ENCODE results near the gene EVA1A. TPM values are rescaled to one million over a fixed set of nuclear protein-coding genes. Genes with fewer than 3 reads are reported as not detected.

Gene EVA1A
- total RNA-seq, 1 experiment from 2014 or later: not detected

- Mint-ChIP-seq H3K36me3 (ENCODE audit: insufficient read depth, unreplicated experiment) (no peaks in the 10 kb centered on the region), H3K4me1 (ENCODE audit: low read depth, unreplicated experiment) (no peaks in the 10 kb centered on the region), H3K9me3 (ENCODE audit: low read depth, unreplicated experiment) (no peaks in the 10 kb centered on the region), H3K27me3 (ENCODE audit: unreplicated experiment) (peaks cover 19% of the 10 kb centered on the region), H3K27ac (ENCODE audit: unreplicated experiment) (no peak overlapping the region), H3K4me3 (ENCODE audit: low read depth, unreplicated experiment) (no peak overlapping the region)
- no TSS peak for BruUV-seq (replicated peaks)
- CTCF ChIA-PET: no interaction called here
- intact Hi-C loops (cut with micrococcal nuclease; ENCODE audit: unreplicated experiment): no loop called here
- no peak for DNase-seq
- TF ChIP-seq CTCF (IDR thresholded peaks at IDR 0.05; ENCODE audit: unreplicated experiment): no peak
Measured at GRCh38 chr2:75589391-75590105, 28.8 kb upstream of the EVA1A start.

- no TSS peak for BruUV-seq (replicated peaks)
Measured at GRCh38 chr2:75587954-75588587, 27.3 kb upstream of the EVA1A start.

GRCh38 chr2:75586971-75587370 lies 26.2 kb upstream of the EVA1A start:
- Mint-ChIP-seq H3K4me3 (ENCODE audit: low read depth, unreplicated experiment) (no peak overlapping the region), H3K27me3 (ENCODE audit: unreplicated experiment) (no peaks in the 10 kb centered on the region), H3K9me3 (ENCODE audit: low read depth, unreplicated experiment) (no peaks in the 10 kb centered on the region), H3K36me3 (ENCODE audit: insufficient read depth, unreplicated experiment) (no peaks in the 10 kb centered on the region), H3K27ac (ENCODE audit: unreplicated experiment) (no peak overlapping the region), H3K4me1 (ENCODE audit: low read depth, unreplicated experiment) (no peaks in the 10 kb centered on the region)
- DNase-seq: no peak
- no peak for TF ChIP-seq CTCF (IDR thresholded peaks at IDR 0.05; ENCODE audit: unreplicated experiment)
- intact Hi-C loops (cut with micrococcal nuclease; ENCODE audit: unreplicated experiment): no loop called here
- CTCF ChIA-PET: no interaction called here
- no TSS peak for BruUV-seq (replicated peaks)

More at GRCh38 chr2:75587954-75588587, 27.3 kb upstream of the EVA1A start:
- CTCF ChIA-PET: no interaction called here
- Mint-ChIP-seq H3K27me3 (ENCODE audit: unreplicated experiment) (peaks cover 10% of the 10 kb centered on the region), H3K36me3 (ENCODE audit: insufficient read depth, unreplicated experiment) (no peaks in the 10 kb centered on the region), H3K4me1 (ENCODE audit: low read depth, unreplicated experiment) (no peaks in the 10 kb centered on the region), H3K4me3 (ENCODE audit: low read depth, unreplicated experiment) (no peak overlapping the region), H3K27ac (ENCODE audit: unreplicated experiment) (no peak overlapping the region), H3K9me3 (ENCODE audit: low read depth, unreplicated experiment) (no peaks in the 10 kb centered on the region)
- intact Hi-C loops (cut with micrococcal nuclease; ENCODE audit: unreplicated experiment): no loop called here
- DNase-seq: no peak
- TF ChIP-seq CTCF (IDR thresholded peaks at IDR 0.05; ENCODE audit: unreplicated experiment): no peak

DNA sequence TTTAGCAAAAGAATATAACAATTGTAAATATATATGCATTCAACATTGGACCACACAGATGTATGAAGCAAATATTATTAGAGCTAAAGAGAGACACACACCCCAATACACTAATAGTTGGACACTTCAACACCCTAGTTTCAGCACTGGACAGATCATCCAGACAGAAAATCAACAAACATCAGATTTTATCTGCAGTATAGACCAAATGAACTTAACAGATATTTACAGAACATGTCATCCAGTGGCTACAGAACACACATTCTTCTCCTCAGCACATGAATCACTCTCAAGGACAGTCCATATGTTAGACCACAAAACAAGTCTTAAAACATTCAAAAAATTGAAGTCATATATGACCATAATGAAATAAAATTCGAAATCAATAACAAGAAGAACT lies 22.1 kb upstream of the EVA1A start:
- no peak overlapping the region for H3K27ac Mint-ChIP-seq (ENCODE audit: unreplicated experiment)
- CTCF ChIA-PET: no interaction called here

More for the DNA sequence above, 22.1 kb upstream of the EVA1A start:
- TF ChIP-seq CTCF (IDR thresholded peaks at IDR 0.05; ENCODE audit: unreplicated experiment): no peak
- no TSS peak for BruUV-seq (replicated peaks)
- no peak for DNase-seq
- Mint-ChIP-seq H3K4me1 (ENCODE audit: low read depth, unreplicated experiment) (no peaks in the 10 kb centered on the region), H3K4me3 (ENCODE audit: low read depth, unreplicated experiment) (no peak overlapping the region), H3K9me3 (ENCODE audit: low read depth, unreplicated experiment) (no peaks in the 10 kb centered on the region), H3K27me3 (ENCODE audit: unreplicated experiment) (no peaks in the 10 kb centered on the region), H3K36me3 (ENCODE audit: insufficient read depth, unreplicated experiment) (no peaks in the 10 kb centered on the region)
- intact Hi-C loops (cut with micrococcal nuclease; ENCODE audit: unreplicated experiment): no loop called here
